Hepatocyte (in vitro differentiated cells): Measurements from ENCODE around the gene MRPS9. TPM values are rescaled to one million over a fixed set of nuclear protein-coding genes. Genes with fewer than 3 reads are reported as not detected.

Experiments
- DNase-seq: peaks from one replicate; pipeline ENCODE4 v3.0.0-alpha.2; 2016; ENCODE audit warnings: low spot score
- H2AFZ ChIP-seq: fragments of 200-600 bp; sonication (generic); 2 replicates; pipeline ENCODE4 v1.6.0; 2016; ENCODE audit warnings: antibody characterized with exemption, mild to moderate bottlenecking
- H3K27ac ChIP-seq: fragments of 200-600 bp; sonication (generic); 2 replicates; pipeline ENCODE4 v1.5.1; 2016; ENCODE audit warnings: mild to moderate bottlenecking
- H3K27me3 ChIP-seq: fragments of 200-600 bp; sonication (generic); 2 replicates; pipeline ENCODE4 v1.6.1; 2016
- H3K36me3 ChIP-seq: fragments of 200-600 bp; sonication (generic); replicated peaks from 2 replicates; pipeline ENCODE4 v1.5.1; 2016; ENCODE audit warnings: low read depth; ENCODE audit not compliant: insufficient read depth
- H3K4me1 ChIP-seq: fragments of 200-600 bp; sonication (generic); 2 replicates; pipeline ENCODE4 v1.5.1; 2016; ENCODE audit warnings: mild to moderate bottlenecking, moderate library complexity; ENCODE audit not compliant: insufficient read depth
- H3K4me2 ChIP-seq: fragments of 200-600 bp; sonication (generic); 2 replicates; pipeline ENCODE4 v1.6.0; 2016
- H3K4me3 ChIP-seq: fragments of 200-600 bp; sonication (generic); 2 replicates; pipeline ENCODE4 v1.5.1; 2016; ENCODE audit warnings: mild to moderate bottlenecking
- H3K79me2 ChIP-seq: fragments of 200-600 bp; sonication (generic); 2 replicates; pipeline ENCODE4 v1.6.0; 2017; ENCODE audit warnings: mild to moderate bottlenecking
- H3K9me2 ChIP-seq: fragments of 200-600 bp; sonication (generic); replicated peaks from 2 replicates; pipeline ENCODE4 v1.6.0; 2017; ENCODE audit warnings: mild to moderate bottlenecking; ENCODE audit not compliant: insufficient read depth
- H3K9me3 ChIP-seq: fragments of 200-600 bp; sonication (generic); 2 replicates; pipeline ENCODE4 v1.5.1; 2016; ENCODE audit warnings: low read depth, mild to moderate bottlenecking
- H4K20me1 ChIP-seq: fragments of 200-600 bp; sonication (generic); 2 replicates; pipeline ENCODE4 v1.6.0; 2016; ENCODE audit warnings: mild to moderate bottlenecking; ENCODE audit not compliant: insufficient read depth, poor library complexity, severe bottlenecking
- CTCF ChIP-seq: fragments of 200-600 bp; sonication (generic); IDR thresholded peaks from 2 replicates; pipeline ENCODE4 v1.5.1; 2016; ENCODE audit warnings: antibody characterized with exemption, mild to moderate bottlenecking; ENCODE audit not compliant: poor library complexity
- EZH2 ChIP-seq: fragments of 200-600 bp; sonication (generic); IDR thresholded peaks from 2 replicates; pipeline ENCODE4 v1.6.1; 2016; ENCODE audit warnings: antibody characterized with exemption, mild to moderate bottlenecking, borderline replicate concordance
- EZH2phosphoT487 ChIP-seq: fragments of 200-600 bp; sonication (generic); IDR thresholded peaks from one replicate; pipeline ENCODE4 v1.6.1; 2018; ENCODE audit warnings: antibody characterized with exemption, mild to moderate bottlenecking, low read depth, moderate library complexity; ENCODE audit not compliant: unreplicated experiment, severe bottlenecking
- WGBS: methylation state at CpG from one replicate; pipeline ENCODE4 v1.1.6; 2016; ENCODE audit warnings: low lambda C conversion rate; ENCODE audit errors: missing lambda C conversion rate; 5-methylcytosine and 5-hydroxymethylcytosine counted together
- polyA plus RNA-seq: library from polyadenylated mRNA; unstranded; fragments of >200 nt; fragmentation: Nextera tagmentation; extraction: Ambion mirVana; gene quantifications from 2 replicates; pipeline ENCODE4 v1.2.1, GENCODE V29; 2016
- total RNA-seq: library from RNA; depleted of rRNA; stranded (reverse); fragments of >200 nt; gene quantifications from 2 replicates; pipeline ENCODE4 v1.2.3, GENCODE V29; 2014

The MRPS9 gene
- total and polyA plus RNA-seq, 2 experiments from 2014 or later = 30.8 to 35.0 TPM

GRCh38 chr2:105110295-105110829, 72.5 kb downstream of the MRPS9 start:
- 91% methylated on average over 5 of the region's 5 CpGs for WGBS
- Histone ChIP-seq H3K9me2 (no peaks in the 10 kb centered on the region), H2AFZ (no peak overlapping the region), H3K79me2 (no peaks in the 10 kb centered on the region), H3K4me2 (no peak overlapping the region), H3K9me3 (no peaks in the 10 kb centered on the region), H3K36me3 (no peaks in the 10 kb centered on the region), H3K4me1 (no peaks in the 10 kb centered on the region), H3K27me3 (no peaks in the 10 kb centered on the region), H3K27ac (no peak overlapping the region), H3K4me3 (no peak overlapping the region), H4K20me1 (no peaks in the 10 kb centered on the region)
- no peak for DNase-seq
- no peak for TF ChIP-seq CTCF
- no peak for TF ChIP-seq EZH2
- TF ChIP-seq EZH2phosphoT487 = no peak

- Histone ChIP-seq H4K20me1 (no peaks in the 10 kb centered on the region), H3K9me2 (no peaks in the 10 kb centered on the region), H2AFZ (no peak overlapping the region), H3K4me3 (no peak overlapping the region), H3K27me3 (no peaks in the 10 kb centered on the region), H3K4me1 (no peaks in the 10 kb centered on the region), H3K27ac (no peak overlapping the region), H3K9me3 (no peaks in the 10 kb centered on the region), H3K36me3 (no peaks in the 10 kb centered on the region), H3K79me2 (no peaks in the 10 kb centered on the region), H3K4me2 (no peak overlapping the region)
- WGBS = 72% methylated on average over 15 of the region's 15 CpGs
- no peak for TF ChIP-seq EZH2phosphoT487
- no peak for TF ChIP-seq EZH2
- no peak for TF ChIP-seq CTCF
- DNase-seq = no peak
These were observed 73.7 kb downstream of the MRPS9 start for GRCh38 chr2:105111365-105112150.

- 80% methylated on average over 12 of the region's 12 CpGs for WGBS
- no peak for DNase-seq
- no peaks in the 10 kb centered on the region for H3K9me2 ChIP-seq
- no peaks in the 10 kb centered on the region for H4K20me1 ChIP-seq
- no peak overlapping the region for H3K4me3 ChIP-seq
- no peaks in the 10 kb centered on the region for H3K9me3 ChIP-seq
- H3K27me3 ChIP-seq = no peaks in the 10 kb centered on the region
- no peaks in the 10 kb centered on the region for H3K79me2 ChIP-seq
- TF ChIP-seq EZH2phosphoT487 (no peak), CTCF (no peak), EZH2 (no peak)
- no peaks in the 10 kb centered on the region for H3K4me1 ChIP-seq
- no peak overlapping the region for H2AFZ ChIP-seq
- no peak overlapping the region for H3K27ac ChIP-seq
- no peaks in the 10 kb centered on the region for H3K36me3 ChIP-seq
- no peak overlapping the region for H3K4me2 ChIP-seq
These were observed 74.5 kb downstream of the MRPS9 start for GRCh38 chr2:105112345-105112744.
